ENCODE results near the gene SLC35G2.

- TF ChIP-seq POLR2AphosphoS5 (IDR thresholded peaks at IDR 0.05; ENCODE audit: low read depth) (no peak), REST (IDR thresholded peaks at IDR 0.05; ENCODE audit: insufficient replicate concordance, low read depth) (no peak)
- TF ChIP-seq, protein P1, sequence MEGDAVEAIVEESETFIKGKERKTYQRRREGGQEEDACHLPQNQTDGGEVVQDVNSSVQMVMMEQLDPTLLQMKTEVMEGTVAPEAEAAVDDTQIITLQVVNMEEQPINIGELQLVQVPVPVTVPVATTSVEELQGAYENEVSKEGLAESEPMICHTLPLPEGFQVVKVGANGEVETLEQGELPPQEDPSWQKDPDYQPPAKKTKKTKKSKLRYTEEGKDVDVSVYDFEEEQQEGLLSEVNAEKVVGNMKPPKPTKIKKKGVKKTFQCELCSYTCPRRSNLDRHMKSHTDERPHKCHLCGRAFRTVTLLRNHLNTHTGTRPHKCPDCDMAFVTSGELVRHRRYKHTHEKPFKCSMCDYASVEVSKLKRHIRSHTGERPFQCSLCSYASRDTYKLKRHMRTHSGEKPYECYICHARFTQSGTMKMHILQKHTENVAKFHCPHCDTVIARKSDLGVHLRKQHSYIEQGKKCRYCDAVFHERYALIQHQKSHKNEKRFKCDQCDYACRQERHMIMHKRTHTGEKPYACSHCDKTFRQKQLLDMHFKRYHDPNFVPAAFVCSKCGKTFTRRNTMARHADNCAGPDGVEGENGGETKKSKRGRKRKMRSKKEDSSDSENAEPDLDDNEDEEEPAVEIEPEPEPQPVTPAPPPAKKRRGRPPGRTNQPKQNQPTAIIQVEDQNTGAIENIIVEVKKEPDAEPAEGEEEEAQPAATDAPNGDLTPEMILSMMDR (IDR thresholded peaks at IDR 0.05; ENCODE audit: insufficient read depth, low read length) = no peak
Observed at GRCh38 chr3:136898954-136899353, 80.0 kb downstream of the SLC35G2 start.
